Forelimb muscle (tissue), 1 donor: ENCODE measurements around the gene NOX3. TPM values are rescaled to one million over a fixed set of nuclear protein-coding genes. Genes with fewer than 3 reads are reported as not detected.
"Not testable (repeated sequence)": the region's sequence is repeated elsewhere in the genome, so short reads cannot be mapped to it uniquely, and the experiment has no call there.

Experiments used
- DNase-seq: peaks from one replicate; pipeline ENCODE4 v3.0.0-alpha.2; 2013; ENCODE audit warnings: low read depth
- polyA plus RNA-seq: library from polyadenylated mRNA; unstranded; fragments of 120-200 nt; gene quantifications from one replicate; pipeline ENCODE4 v1.2.1, GENCODE V29; 2013; ENCODE audit not compliant: insufficient read length

Gene NOX3
- polyA plus RNA-seq, 1 donor, result not detected

DNA sequence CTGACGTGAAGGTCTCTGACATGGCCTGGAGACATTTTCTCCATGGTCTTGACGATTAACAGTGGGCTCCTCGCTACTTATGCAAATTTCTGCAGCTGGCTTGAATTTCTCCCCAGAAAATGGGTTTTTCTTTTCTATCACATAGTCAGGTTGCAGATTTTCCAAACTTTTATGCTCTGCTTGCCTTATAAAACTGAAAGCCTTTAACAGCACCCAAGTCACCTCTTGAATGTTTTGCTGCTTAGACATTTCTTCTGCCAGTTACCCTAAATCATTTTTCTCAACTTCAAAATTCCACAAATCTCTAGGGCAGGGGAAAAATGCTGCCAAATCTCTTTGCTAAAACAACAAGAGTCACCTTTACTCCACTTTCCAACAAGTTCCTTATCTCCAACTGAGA, 12.9 kb upstream of the NOX3 start:
- not testable (repeated sequence) for DNase-seq

- DNase-seq, result no peak
Measured at GRCh38 chr6:155466539-155466938, 10.9 kb upstream of the NOX3 start.

DNA sequence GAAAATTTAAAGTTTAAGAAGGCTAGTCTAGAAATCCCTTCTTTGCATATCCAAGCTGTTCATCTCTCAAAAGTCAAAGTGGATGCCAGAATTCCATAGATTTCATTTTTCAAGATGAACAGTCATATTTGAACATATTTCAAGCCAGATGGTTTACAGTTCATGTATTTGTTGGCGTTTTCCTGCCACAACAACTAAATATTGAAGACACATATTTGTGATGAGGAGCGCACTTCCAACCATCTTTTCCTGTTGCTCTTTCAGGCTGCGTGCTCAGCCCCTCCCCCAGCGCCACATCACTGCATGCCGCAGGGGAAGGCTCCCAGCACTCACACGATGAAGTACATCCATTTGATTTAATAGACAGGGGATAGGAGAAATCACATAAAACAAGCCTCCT, 5.9 kb upstream of the NOX3 start:
- DNase-seq, result no peak

DNA sequence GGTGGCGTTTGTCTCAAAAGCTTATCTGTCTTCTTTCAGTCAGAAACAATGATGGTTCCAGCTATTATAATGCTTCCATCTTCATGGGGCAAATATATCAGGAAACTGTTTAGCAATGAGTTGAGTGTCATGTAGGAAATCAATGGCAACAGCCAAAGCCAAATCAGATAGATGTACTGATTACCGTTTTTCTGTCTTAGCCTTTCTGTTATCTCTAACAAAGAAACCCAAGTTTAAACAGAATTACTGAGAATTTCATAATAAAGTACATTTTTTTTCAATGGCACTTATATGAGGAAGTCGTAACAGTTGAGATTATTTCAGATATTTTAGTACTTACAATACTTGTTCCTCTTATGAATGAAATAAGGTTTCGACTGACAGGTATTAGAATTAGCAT, 1.2 kb downstream of the NOX3 start:
- DNase-seq, result no peak

DNA sequence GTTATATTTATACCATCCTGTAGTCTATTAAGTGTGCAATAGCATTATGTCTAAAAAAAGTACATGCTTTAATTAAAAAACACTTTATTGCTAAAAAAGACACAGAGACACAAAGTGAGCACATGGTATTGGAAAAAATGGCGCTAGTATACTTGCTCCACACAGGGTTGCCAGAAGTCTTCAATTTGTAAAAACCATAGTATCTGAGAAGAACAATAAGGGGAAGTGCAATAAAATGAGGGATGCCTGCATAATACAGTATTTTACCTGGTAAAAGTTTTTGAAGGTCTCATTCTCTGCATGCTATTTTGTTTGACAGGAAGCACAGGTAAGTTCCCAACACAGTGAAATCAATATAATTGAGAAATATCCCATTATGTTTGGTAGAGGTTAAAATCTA, 1.6 kb downstream of the NOX3 start:
- no peak for DNase-seq

GRCh38 chr6:155452576-155452975, 3.1 kb downstream of the NOX3 start:
- DNase-seq, result no peak

DNA sequence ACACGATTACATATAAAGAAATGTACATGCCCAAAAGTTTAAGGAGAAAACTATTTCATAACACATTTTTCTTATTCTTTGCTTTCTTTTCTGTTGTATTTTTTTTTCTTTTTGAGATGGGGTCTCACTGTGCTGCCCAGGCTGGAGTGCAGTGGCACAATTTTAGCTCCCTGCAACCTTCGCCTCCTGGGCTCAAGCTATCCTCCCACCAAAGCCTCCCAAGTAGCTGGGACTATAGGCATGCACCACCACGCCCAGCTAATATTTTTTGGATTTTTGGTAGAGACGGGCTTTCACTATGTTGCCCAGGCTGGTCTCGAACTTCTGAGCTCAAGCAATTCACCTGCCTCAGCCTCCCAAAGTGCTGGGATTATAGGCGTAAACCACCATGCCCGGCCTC, 4.1 kb downstream of the NOX3 start:
- not testable (repeated sequence) for DNase-seq

DNA sequence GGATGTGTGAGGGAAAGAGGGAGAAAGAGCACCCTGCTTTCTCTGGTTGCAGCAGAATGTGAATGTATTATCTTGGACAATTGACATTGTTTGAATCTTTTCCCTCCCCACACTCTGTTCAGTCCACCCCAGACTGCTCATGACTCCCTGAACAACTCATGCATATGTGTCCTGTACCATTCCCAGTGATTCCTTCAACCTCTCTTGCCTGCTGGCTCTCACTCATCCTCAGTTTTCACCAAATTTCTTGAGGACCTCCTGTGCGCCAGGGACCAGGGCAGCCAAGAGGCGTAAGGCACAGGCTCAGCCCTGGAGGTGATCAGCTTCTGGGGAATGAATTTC, 5.4 kb downstream of the NOX3 start:
- no peak for DNase-seq

DNA sequence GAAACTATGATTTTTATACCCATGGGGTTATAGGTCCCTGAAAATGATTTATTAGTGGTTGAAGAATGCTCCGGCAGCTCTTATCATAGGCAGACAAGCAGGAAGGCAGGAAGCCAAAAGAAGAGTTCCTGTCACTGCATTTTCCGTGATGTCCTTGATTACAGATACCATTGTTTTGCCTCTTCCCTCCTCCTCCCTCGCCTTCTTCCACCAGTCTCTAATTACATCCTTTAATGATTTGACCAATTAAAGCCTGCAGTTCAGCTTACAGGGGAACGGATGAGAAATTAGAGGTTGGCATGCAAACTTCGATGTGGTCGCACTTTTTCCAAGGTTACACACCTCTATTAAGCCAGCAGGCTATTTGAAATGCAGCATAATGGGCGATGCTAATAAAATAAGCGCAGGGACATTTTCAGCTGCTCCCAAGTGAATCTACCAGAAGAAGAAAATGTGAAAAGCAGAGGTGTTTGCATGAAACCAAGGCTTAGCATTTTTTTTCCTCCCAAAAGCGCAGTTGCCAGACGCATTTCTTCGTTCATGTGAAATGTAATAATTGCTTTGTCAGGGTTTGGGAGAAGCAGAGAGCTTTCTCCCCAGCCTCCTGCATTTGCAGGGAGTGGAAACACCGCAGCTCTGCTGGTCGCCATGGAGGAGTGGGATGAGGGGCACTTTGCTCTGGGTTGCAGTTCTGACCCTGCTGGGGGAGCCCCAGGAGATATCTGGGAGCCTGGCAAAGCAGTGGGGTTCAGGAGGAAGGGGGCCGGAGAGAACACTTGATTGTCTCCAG, 6.0 kb downstream of the NOX3 start:
- DNase-seq, result no peak

GRCh38 chr6:155448668-155449449, 6.8 kb downstream of the NOX3 start:
- DNase-seq, result no peak

- no peak for DNase-seq
Measured at GRCh38 chr6:155447949-155448348, 7.7 kb downstream of the NOX3 start.

DNA sequence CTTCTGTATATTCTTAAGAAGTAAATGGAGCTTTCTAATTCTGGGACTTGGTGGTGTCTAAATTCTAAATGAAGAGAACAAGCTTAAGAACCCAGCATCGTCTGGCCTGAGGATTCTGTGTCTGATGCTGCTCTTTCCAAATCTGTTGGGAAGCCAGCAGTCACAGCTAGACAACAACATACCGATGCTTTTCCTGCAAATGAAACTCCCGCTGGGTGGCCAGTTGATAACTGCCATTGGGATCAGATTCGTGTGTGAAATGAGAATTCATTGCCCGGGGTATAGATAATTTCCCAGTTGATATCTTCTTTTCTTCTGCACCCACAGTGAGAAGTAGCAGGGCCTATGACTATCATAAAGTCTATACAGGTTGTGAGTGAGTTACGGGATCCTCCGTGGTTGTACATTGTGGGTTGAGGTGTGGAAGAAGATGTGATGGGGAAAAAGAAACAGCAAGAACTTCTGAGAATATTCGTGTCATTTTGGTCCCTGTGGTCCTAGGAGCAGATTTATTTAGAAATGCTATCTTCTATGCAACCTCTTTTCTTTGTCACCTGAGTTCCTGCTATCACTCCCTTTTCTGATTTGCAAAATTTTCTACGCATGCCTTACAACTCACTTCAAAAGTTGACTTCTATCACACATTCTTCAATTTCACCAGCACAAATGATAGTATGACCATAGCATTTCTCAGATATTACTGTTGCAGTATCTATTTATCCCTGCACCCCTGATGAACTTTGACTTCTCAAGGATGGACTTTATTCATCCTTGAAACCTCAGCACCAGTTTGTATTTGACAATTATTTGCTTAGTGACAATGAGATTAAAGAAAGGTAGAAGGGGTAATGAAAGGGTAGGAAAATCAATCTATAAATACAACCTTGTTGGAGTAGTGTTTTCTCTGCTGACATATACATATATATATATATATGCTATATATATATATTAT, 10.4 kb downstream of the NOX3 start:
- DNase-seq, result no peak

GRCh38 chr6:155444120-155444917, 11.3 kb downstream of the NOX3 start:
- no peak for DNase-seq

DNA sequence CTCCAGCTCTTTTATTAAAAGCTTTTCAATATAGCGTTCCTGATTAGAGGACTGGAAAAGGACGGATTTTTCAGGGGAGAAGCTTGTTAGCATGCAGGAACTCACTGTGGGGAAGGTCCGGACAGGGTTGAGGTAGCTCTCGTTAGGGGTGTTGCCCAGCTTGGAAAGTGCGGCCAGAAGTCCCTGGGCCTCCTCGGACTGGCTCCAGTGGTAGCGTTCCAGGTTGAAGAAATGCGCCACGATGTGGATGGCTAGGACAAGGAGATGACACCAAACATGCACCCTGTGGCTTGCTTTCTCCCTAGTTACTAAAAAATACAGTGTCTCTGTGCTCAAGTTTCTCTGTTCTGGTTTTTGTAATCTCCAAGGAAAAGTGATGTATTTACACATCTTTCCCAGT, 12.5 kb downstream of the NOX3 start:
- no peak for DNase-seq

DNA sequence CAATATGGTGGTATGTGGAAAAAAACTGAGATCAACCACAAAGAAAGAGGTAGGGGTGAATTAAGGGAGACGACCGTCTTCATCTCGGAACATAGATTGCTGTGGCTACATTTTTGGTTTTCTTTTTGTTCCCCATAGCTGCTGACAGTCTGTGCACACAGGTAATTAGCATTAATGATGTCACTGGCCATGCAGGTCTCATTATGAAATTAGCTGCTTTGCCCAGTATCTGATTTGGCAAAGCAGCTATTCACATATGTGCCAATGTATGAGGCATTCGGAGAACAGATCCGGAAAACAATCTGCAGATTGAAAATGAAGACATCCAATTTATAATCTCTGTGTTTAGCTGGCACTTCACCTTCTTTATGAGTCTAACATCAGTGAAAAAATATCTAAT, 13.1 kb downstream of the NOX3 start:
- DNase-seq, result no peak

GRCh38 chr6:155441112-155441465, 14.6 kb downstream of the NOX3 start:
- no peak for DNase-seq

GRCh38 chr6:155440398-155441111, 15.1 kb downstream of the NOX3 start:
- no peak for DNase-seq

- DNase-seq, result no peak
Measured at GRCh38 chr6:155439376-155439775, 16.3 kb downstream of the NOX3 start.

DNA sequence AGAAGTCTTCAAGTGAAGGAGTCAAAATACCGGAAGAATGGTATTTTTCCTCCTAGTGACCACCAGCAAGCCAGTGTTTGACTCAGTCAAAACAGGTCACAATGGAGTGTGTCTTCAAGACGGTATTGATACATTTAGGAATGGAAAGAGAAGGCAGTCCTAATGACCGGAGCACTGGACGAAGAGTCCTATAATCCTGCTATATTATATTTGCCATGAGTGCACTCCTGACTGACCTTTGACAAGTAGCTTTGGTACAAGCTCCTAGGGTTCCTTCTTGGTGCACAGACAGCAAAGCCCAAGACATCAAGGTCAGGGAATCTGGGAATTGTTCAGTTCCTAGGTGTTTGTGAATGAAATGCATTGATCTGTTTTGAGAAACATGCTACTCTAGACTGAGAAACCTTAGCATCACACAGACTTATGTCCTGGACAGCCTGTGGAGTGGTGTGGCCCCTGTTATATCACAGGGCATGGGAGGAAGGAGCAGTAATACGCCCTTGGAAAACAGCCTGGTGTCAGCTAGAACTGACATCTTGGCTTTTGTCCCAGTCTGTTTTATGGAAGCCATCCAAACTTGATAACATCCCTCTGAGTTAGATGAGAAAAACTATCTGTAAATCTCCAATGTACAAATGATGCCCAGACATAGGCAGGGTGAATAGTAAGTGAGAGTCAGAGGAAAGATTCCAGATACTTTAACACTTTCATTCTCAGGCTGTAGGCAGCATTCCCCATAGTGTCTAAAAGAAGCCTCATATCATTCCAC, 18.5 kb downstream of the NOX3 start:
- DNase-seq, result no peak

DNA sequence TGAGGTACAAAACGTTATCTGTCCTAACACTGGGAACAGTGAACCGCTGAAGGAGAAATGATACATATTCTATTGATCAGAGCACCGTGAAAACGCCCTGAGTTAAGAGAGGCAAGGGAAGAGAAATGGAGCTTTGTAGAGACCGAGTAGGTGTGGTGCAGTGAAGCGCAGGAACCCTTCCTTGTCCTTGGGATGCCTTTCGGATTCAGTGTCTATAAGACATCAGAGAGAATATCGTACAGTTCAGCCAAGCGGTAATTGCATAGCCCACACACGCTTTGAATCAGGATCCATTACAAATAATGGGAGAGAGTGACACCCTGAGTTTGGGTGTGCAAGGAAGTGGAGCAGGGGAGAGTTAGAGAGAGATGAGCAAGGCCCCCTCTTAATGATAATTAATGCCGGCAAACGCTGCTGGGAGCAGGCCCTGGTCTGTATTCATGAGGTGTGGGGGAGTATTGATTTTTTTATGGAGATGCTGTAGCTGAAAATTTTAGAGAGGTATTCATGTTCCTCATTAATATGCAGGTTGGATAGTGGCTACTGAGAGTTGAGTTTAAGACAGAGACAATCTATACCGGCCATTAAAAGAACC, 20.7 kb downstream of the NOX3 start:
- DNase-seq, result no peak
